ENCODE data around the gene GLB1L3.
A peak's percentile ranks its signal among the peaks of the same experiment; 100 is the strongest.

Gene GLB1L3

GRCh38 chr11:134346101-134346975 is 70.2 kb downstream of the GLB1L3 start:
- no peak for DNase-seq

DNA sequence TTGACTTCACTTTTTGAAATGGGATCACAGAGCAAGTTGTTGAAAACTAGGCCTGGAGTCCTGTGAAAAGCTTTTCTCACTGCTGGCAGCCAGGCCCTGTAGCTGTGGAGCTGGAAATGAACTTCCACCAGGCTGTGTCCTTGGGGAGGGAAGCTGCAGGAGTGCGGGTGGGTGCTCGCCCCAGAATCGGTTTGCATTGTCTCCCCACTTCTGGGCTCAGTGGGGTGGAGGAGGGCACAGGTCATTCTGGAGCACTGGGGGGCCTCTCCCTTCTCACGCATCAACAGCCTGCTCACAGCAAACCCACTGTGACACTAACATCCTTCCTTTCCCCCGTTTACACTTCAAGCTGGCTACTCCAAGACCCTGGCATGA is 70.8 kb downstream of the GLB1L3 start:
- DNase-seq, result no peak

DNA sequence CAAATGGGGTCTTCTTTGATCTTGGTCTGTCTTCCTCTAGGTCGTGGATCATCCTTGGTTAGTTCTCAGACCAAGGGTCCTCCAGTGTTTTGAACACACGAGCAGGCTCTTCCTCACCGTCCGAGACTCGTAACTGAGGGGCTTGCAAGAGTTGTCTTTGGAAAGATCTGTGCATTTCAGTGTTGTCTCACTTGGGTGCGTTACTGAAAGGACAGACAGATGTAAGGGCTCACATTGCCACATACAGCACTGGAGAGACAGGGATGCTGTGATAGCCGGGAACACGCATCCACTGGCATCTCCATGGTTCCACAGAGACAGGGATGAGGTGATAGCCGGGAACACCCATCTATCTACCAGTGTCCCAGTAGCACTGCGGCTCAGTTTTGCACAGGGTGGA is 71.3 kb downstream of the GLB1L3 start:
- DNase-seq, result no peak

DNA sequence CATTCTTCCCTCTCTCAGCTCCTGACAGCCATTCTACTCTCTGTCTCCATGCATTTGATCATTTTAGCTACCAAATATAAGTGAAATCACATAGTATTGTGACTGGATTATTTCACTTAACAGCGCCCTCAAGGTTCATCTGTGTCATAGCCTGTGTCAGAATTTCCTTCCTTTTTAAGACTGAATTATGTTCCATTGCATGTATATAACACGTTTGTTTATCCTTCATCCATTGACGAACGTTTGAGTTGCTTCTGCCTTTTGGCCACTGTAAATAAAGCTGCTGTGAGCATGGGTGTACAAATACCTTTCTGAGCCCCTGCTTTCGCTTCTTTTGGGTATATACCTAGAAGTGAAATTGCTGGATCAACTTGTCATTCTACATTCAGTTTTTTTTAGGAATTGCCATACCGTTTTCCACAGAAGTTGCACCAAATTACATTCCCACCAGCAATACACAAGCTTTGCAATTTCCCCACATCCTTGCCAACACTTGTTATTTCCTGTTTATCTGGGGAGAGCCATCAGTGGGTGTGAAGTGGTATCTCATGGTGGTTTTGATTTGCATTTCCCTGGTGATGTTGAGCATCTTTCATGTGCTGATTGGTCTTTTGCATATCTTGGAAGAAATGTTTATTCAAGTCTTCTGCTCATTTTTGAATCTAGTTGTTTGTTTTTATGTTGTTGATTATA is 73.1 kb downstream of the GLB1L3 start:
- no peak for DNase-seq

DNA sequence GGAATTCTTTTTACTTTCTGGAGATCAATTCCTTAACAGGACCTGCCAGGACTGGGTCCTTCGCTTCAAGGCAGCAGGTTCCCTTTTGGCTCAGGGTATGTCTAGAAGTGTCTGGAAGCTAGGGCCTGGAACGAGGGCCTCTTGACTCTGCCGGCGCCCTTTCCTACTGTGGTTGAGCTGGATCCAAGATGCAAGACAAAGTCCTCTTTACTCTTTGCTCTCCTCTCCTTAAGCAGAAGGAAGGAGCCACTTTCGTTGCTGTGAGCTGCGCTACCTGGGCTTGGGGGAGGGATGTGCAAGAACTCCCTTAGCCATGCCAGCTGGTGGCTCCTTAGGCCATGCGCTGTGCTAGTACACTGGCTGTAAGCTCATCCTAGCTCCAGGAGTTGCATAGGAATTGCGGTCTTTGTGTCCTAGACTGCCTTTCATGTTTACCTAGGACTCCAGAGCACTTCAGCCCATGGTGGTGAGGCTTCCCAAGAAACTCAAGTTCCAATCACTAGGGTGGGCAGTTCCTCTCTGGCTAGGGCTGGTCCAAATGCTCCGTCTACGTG is 73.7 kb downstream of the GLB1L3 start:
- DNase-seq, result no peak

GRCh38 chr11:134350381-134350780 is 74.2 kb downstream of the GLB1L3 start:
- no peak for DNase-seq

DNA sequence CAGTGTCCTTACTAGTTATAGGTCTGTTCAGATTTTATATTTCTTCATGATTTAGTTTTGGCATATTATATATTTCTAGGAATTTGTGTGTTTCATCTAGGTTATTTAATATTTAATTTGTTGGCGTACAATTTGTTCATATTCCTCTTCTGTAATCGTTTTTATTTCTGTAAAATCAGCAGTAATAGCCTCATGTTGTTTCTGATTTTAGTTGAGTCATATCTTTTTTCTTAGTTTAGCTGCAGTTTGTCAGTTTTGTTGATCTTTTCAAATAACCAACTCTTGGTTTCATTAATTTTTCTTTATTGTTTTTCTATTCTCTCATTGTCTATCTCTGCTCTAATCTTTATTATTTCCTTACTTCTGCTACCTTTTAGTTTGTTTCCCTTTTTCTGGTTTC is 75.9 kb downstream of the GLB1L3 start:
- no peak for DNase-seq

GRCh38 chr11:134355136-134355535 is 79.0 kb downstream of the GLB1L3 start:
- no peak for DNase-seq

DNA sequence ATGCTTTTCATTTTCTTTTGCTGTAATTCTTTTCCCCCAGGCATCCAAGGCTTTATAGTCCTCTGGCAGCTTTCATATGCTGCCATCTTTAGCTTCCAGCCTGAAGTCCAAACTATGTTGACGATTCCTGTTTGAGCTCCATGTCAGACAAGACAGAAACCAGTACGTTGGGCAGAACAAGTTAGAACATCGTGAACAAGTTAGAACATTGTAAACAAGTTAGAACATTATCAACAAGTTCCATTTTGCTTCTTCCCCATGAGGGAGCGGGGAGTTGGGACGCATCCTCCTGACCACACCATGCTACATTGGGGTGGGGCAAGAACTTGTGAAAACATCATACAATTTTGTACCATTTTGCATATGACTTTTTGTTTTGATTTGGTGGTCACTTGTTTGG is 79.5 kb downstream of the GLB1L3 start:
- no peak for DNase-seq

GRCh38 chr11:134356656-134357544 is 80.7 kb downstream of the GLB1L3 start:
- DNase-seq, result no peak

DNA sequence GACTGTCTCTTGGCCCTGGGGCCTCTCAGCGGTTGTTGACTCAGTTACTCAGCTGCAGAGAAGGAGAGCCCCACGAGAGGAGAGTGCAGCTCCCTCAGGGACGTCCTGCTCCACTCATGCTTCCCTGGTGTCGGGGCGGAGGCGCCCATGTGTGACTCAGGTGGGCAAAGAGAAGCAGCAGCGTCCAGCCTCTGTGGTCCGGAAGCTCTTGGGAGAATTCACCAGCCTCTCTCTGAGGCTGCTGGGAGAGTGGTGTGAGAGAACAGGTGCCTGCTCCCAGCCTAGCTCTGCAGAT is 81.3 kb downstream of the GLB1L3 start:
- no peak for DNase-seq

DNA sequence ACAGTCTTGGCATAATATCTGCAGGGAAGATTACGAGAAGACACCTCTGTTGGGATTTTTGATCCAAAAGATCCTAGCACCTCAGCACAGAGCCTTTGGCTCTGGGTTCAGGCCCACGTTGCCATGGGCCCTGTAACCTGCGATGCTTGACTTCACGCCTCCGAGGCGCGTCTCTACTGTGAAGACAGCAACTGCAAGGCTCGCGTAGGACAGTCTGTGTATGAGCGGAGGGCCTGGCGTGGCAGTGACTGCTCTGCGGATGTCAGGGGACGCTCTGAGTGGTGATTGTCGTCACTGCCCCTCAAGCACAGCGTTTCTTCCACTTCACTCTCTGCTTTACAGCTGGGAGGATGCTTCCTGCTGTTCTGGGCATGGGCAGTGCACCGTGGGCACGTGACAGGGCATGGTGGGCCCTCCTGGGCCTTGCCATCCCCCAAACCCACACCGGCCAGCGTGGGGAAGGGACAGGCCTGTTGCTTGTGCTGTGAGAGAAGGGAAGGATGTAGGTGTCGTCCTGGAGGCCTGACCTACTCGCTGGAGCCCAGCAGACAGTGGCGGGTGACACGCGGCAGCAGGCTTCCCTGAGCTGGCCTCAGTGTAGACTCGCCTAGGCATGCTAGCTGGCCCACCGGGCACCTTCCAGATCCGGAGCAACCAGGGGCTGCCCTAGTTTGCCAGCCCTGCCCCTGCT is 82.1 kb downstream of the GLB1L3 start:
- no peak for DNase-seq

DNA sequence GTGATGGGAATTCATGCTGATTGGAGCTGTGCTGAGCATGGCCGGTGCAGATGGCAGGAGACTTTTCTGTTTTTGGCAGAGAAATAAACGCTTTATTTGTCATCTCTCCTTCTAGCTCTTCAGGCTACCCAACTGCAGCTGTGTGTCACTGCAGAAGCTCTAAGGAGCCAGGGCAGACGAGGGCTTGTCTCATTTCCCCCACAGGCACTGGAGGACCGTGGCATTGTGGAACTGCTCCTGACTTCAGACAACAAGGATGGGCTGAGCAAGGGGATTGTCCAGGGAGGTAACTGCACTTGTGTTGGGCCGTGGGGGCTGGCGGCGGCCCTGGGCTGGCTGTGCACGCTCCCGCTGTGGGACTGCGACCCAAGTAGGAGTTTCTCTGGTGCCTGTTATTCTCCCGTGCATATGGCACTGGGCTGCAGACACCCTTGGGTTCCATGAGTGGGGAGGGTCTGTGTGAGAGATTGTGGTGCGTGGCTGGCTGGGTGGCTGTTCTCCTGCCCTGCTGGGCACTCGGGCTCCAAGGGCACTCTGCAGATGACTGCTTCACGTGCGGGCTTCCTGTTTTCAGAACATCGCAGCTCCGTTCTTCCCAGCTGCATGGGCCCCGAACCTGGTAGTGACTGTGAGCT is 82.8 kb downstream of the GLB1L3 start:
- DNase-seq, result no peak

DNA sequence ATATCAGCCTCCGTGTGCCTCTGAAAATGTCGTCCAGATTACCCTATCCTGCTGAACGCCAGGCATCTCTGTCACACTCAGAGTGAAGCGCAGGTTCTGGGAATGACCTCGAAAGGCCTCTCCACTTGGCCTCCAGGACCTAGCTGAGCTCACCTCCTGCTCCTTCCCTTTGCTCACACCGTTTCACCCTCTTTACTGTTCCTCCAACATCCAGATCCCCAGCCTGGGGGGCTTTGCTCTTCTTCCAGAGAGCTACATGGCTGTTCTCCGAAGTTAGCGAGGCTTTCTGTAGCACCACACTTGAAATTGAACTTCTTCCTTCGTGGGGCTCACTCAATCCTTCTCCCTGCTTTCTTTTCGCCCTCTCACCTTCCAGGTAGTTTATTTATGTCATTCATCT is 83.5 kb downstream of the GLB1L3 start:
- DNase-seq, result no peak

DNA sequence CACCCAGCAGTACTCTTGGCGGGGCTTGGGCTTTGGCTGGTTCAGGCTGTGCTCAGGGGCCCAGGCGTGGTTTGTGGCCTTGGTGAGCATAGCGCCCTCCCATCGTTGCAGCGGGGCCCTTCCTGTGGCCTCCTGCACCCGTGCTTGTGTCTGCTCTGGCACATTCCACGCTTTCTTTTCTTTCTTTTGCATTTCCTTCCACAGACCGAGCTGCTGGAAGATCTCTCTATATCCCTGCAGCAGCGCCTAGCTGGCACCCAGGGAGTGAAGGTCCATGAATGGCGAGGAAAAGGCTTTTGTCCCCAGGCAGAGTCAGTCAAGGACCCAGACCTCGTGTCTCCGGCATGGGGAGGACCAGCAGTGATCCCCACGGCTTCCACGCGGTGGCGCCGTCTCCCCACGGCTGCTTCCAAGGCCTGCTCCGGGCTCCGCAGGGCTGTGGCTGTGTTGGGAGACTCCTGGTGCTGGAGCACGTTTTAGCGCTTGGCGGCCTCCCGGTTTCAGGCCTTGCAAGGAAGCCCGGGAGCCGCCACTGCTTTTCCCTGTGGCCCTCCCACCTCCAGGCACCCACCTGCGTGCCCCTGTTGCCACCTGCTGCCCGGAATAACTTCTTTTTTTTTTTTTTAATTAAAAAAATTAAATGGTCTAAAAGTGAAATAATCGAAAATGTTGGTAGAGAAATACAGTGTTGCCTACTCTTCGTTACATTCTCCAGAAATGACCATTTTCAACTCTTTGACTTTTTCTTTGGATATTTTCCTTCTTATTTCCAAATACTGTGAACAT is 84.1 kb downstream of the GLB1L3 start:
- DNase-seq, result peak; percentile 56

DNA sequence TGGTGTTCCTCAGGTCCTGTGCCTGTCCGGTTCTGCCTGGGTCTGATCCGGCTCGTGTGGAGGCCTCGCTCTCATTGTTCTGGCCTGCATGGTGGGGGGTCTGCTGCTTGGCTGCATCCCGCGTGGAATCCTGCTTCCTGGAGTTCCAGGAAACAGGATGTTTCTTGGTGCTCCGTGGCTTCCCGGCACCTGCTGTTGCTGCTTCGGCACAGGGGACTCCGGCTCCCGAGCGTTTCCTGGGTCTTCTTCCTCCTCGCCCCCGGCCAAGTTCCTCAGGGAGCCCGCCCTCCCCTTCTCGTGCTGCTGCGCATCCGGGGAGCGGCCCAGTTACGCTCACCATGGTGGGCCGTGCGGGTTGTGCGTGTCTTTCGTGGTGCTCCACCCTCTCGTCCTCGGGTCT is 85.5 kb downstream of the GLB1L3 start:
- no peak for DNase-seq

DNA sequence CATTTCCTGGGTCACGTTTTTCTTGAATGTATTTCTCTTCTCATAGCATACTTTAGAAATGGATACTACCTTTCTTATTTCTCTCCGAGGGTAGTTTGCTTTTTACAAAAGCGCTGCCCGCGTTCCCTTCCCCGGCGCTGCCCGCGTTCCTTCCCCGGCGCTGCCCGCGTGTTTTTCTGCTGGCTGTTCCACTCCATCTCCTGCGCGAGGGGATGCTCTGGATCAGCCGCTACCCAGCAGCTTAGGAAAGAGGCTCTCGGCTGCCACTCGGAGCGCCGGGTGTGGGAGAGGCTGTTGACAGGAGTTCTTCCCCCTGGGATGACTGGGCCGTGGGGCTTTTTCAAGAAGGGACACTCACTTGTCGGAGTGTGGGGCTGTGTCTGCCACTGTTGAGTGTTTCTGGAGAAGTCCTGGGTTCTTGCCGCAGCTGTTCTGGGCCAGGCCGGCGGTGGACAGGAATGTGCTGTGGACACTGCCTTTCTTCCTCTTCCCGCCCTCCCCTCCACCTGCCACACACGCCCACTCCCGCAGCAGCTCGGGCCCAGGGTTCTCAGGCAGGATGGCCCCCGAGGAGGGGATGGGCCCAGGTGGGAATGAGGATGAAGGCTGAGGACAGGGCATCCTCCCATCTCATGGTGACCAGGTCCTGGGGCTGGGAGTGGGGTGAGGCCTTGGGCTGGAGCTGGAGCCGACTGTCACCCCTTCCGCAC is 86.2 kb downstream of the GLB1L3 start:
- no peak for DNase-seq

DNA sequence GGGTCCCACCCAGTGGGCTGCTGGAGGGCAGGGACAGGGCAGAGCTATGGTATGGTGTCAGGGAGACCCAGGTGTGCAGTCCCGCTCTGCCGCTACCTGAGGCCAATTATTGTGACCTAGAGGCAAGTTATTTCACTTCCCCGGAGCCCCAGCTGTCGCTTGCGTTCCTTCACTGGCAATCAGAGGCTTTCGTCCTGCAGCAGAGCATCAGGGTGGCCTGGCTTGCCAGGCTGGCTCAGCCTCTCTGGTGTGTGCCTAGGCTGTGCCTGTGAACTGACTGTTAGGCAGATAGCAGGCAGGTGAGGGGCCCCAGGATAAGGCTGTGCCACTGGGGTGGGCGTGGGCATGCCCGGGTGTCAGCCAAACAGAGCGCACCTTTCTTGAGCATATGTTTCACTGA is 87.0 kb downstream of the GLB1L3 start:
- no peak for DNase-seq

DNA sequence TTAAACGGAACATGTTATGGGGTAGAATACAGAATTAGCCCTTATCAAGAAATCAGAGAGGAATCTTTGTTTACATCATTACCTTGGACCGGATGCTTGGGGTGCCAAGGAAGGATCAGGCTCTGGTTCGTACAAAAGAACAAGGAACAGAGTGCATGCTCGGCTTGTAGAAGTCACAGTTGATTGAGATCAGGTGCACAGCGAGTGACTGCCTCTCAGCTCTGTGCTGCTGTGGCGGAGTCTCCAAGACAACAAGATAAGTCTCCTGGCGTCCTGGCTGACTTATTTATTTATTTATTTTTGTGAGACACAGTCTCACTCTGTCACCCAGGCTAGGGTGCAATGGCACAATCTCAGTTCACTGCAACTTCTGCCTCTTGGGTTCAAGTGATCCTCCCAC is 87.4 kb downstream of the GLB1L3 start:
- no peak for DNase-seq

DNA sequence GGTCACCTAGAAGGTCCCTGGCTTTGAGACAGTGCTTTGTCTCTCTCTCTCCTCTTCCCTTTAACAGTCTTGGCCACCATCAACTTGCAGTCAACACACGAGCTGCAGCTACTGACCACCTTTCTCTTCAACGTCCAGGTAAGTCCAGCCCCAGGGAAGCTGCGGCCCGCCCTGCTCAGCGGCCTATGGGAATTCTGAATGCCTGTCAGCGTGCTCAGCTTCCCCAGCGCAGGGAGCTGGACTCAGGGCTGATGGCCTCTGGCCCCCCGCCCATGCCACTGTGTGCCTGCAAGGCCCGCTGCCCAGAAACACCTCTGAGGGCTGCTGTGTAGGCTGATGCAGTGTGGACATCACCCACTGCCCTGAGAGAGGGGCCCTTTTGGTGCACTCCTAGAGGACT is 88.1 kb downstream of the GLB1L3 start:
- no peak for DNase-seq
